SK-N-SH treated with all-trans-retinoic acid at 6 μM for 48 hours (cell line): ENCODE results near the gene LDHAL6B.

Experiments used
- ARNTL ChIP-seq: fragments of 450-650 bp; formaldehyde crosslinking; IDR thresholded peaks from 2 replicates; pipeline ENCODE4 v1.5.0; 2020; ENCODE audit warnings: low read depth, mild to moderate bottlenecking, moderate library complexity, borderline replicate concordance
- ESRRG ChIP-seq: fragments of 250-450 bp; sonication (Bioruptor Pico); IDR thresholded peaks from 2 replicates; pipeline ENCODE4 v1.6.1; 2021; ENCODE audit warnings: mild to moderate bottlenecking
- OSR1 ChIP-seq: fragments of 250-450 bp; sonication (Bioruptor Pico); IDR thresholded peaks from 2 replicates; pipeline ENCODE4 v1.8.0; 2022; ENCODE audit warnings: moderate library complexity, mild to moderate bottlenecking, inconsistent platforms
- PATZ1 ChIP-seq: fragments of 250-450 bp; sonication (Bioruptor Pico); IDR thresholded peaks from 2 replicates; pipeline ENCODE4 v1.8.0; 2020; ENCODE audit warnings: mild to moderate bottlenecking, moderate library complexity, borderline replicate concordance
- PPARA ChIP-seq: fragments of 250-450 bp; sonication (Bioruptor Pico); IDR thresholded peaks from 2 replicates; pipeline ENCODE4 v1.5.0; 2020; ENCODE audit warnings: mild to moderate bottlenecking, borderline replicate concordance
- RARB ChIP-seq: fragments of 250-450 bp; sonication (Bioruptor Pico); IDR thresholded peaks from 2 replicates; pipeline ENCODE4 v1.8.0; 2021; ENCODE audit warnings: mild to moderate bottlenecking, moderate library complexity
- ZFP3 ChIP-seq: fragments of 250-450 bp; sonication (Bioruptor Pico); IDR thresholded peaks from 2 replicates; pipeline ENCODE4 v1.5.0; 2020; ENCODE audit warnings: mild to moderate bottlenecking, moderate library complexity
- ZNF70 ChIP-seq: fragments of 450-650 bp; formaldehyde crosslinking; IDR thresholded peaks from 2 replicates; pipeline ENCODE4 v1.5.0; 2020; ENCODE audit warnings: mild to moderate bottlenecking, moderate library complexity
- ZNF8 ChIP-seq: fragments of 450-650 bp; formaldehyde crosslinking; IDR thresholded peaks from 2 replicates; pipeline ENCODE4 v1.5.0; 2020; ENCODE audit warnings: mild to moderate bottlenecking, moderate library complexity

- TF ChIP-seq ZFP3 (CRISPR knock-in tag): no peak
- TF ChIP-seq ESRRG (CRISPR knock-in tag): no peak
- TF ChIP-seq ZNF8 (CRISPR knock-in tag): no peak
- no peak for TF ChIP-seq PATZ1 (CRISPR knock-in tag)
- TF ChIP-seq ARNTL (CRISPR knock-in tag): no peak
- no peak for TF ChIP-seq OSR1 (CRISPR knock-in tag)
- no peak for TF ChIP-seq ZNF70 (CRISPR knock-in tag)
- TF ChIP-seq PPARA (CRISPR knock-in tag): no peak
- no peak for TF ChIP-seq RARB (CRISPR knock-in tag)
These were observed 26.9 kb upstream of the LDHAL6B start for GRCh38 chr15:59179717-59180116.
